VCaP (cell line): ENCODE data around the gene BLOC1S3.

Experiments used
- H3K27ac ChIP-seq: fragments of 450-650 bp; 2 replicates; pipeline ENCODE4 v1.5.1; 2017
- CTCF ChIP-seq: fragments of 450-650 bp; conservative IDR thresholded peaks from 2 replicates; pipeline ENCODE4 v1.5.1; 2017; ENCODE audit warnings: mild to moderate bottlenecking, moderate library complexity

Gene BLOC1S3

GRCh38 chr19:45136507-45137178 lies 41.9 kb upstream of the BLOC1S3 start:
- peak overlapping the region; percentile 15; the same call in 1 of the 2 replicates for H3K27ac ChIP-seq

DNA sequence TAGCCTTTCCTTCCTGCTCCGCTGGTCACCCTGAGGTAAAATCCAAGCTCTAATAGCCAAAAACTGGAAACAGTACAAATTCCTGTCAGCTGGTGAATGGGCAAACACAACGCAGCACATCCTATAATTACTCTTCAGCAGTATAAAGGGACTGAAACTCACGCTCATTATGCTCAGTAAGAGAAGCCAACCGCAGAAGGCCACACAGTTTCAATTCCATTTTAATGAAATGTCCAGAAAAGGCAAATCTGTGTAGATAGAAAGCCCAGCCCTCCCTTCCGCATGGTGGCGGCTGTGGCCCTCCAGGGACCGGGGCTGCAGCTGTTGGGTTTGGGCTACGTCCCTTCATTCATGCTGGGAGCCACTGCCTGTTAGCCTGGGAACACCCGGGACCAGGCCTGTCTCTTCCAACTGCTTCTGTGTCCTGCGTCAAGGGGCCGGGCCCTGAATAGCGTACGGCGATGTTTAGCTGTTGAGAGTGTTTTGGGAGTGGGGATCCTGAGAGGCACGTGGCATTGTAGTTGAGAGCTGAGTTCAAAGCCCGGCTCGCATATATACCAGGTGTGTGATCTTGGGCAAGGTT lies 41.3 kb upstream of the BLOC1S3 start:
- H3K27ac ChIP-seq: peak overlapping the region; percentile 15; the same call in 1 of the 2 replicates
- no peak for TF ChIP-seq CTCF

More at GRCh38 chr19:45136507-45137178, 41.9 kb upstream of the BLOC1S3 start:
- no peak for TF ChIP-seq CTCF

- TF ChIP-seq CTCF: no peak
- no peak overlapping the region for H3K27ac ChIP-seq
Observed at GRCh38 chr19:45138303-45138751, 40.3 kb upstream of the BLOC1S3 start.

GRCh38 chr19:45139286-45140143 lies 39.1 kb upstream of the BLOC1S3 start:
- no peak overlapping the region for H3K27ac ChIP-seq
- no peak for TF ChIP-seq CTCF

- no peak overlapping the region for H3K27ac ChIP-seq
- no peak for TF ChIP-seq CTCF
Observed at GRCh38 chr19:45140144-45140503, 38.5 kb upstream of the BLOC1S3 start.

GRCh38 chr19:45140533-45140932 lies 38.1 kb upstream of the BLOC1S3 start:
- no peak overlapping the region for H3K27ac ChIP-seq
- TF ChIP-seq CTCF: no peak
